Smooth muscle cell (in vitro differentiated cells): ENCODE results near the gene EFCAB8. TPM values are rescaled to one million over a fixed set of nuclear protein-coding genes. Genes with fewer than 3 reads are reported as not detected.
A peak's percentile ranks its signal among the peaks of the same experiment; 100 is the strongest.

Source experiments
- DNase-seq: peaks from one replicate; lab custom pipeline; 2025; ENCODE audit not compliant: unreplicated experiment; lab: John Stamatoyannopoulos, UW
- H2AFZ ChIP-seq: fragments of 200-600 bp; sonication (generic); 2 replicates; pipeline ENCODE4 v1.6.0; 2016; ENCODE audit warnings: antibody characterized with exemption, low read depth, mild to moderate bottlenecking
- H3F3A ChIP-seq: fragments of 200-600 bp; sonication (generic); 2 replicates; pipeline ENCODE4 v1.6.0; 2017; ENCODE audit warnings: antibody characterized with exemption, low read depth
- H3K27ac ChIP-seq: fragments of 200-600 bp; sonication (generic); 2 replicates; pipeline ENCODE4 v1.5.1; 2016; ENCODE audit warnings: low read depth, mild to moderate bottlenecking
- H3K27me3 ChIP-seq: fragments of 200-600 bp; sonication (generic); 2 replicates; pipeline ENCODE4 v1.6.1; 2016; ENCODE audit warnings: low read depth, mild to moderate bottlenecking
- H3K36me3 ChIP-seq: fragments of 200-600 bp; sonication (generic); 2 replicates; pipeline ENCODE4 v1.5.1; 2016; ENCODE audit warnings: low read depth
- H3K4me1 ChIP-seq: fragments of 200-600 bp; sonication (generic); 2 replicates; pipeline ENCODE4 v1.5.1; 2016; ENCODE audit warnings: low read depth
- H3K4me2 ChIP-seq: fragments of 200-600 bp; sonication (generic); 2 replicates; pipeline ENCODE4 v1.6.0; 2016; ENCODE audit warnings: mild to moderate bottlenecking
- H3K4me3 ChIP-seq: fragments of 200-600 bp; sonication (generic); 2 replicates; pipeline ENCODE4 v1.5.1; 2016; ENCODE audit warnings: mild to moderate bottlenecking
- H3K79me2 ChIP-seq: fragments of 200-600 bp; sonication (generic); 2 replicates; pipeline ENCODE4 v1.6.0; 2016; ENCODE audit warnings: low read depth, mild to moderate bottlenecking
- H3K9ac ChIP-seq: fragments of 200-600 bp; sonication (generic); 2 replicates; pipeline ENCODE4 v1.6.0; 2016; ENCODE audit warnings: low read depth
- H3K9me3 ChIP-seq: fragments of 200-600 bp; sonication (generic); replicated peaks from 2 replicates; pipeline ENCODE4 v1.5.1; 2016; ENCODE audit warnings: low read depth
- H4K20me1 ChIP-seq: fragments of 200-600 bp; sonication (generic); 2 replicates; pipeline ENCODE4 v1.6.0; 2016; ENCODE audit warnings: low read depth
- CTCF ChIP-seq: fragments of 200-600 bp; sonication (generic); IDR thresholded peaks from 2 replicates; pipeline ENCODE4 v1.5.1; 2017; ENCODE audit warnings: borderline replicate concordance, mild to moderate bottlenecking, antibody characterized with exemption; ENCODE audit not compliant: insufficient read depth, poor library complexity, severe bottlenecking
- WGBS: methylation state at CpG from one replicate; pipeline ENCODE4 v1.1.7; 2016; ENCODE audit warnings: low lambda C conversion rate; 5-methylcytosine and 5-hydroxymethylcytosine counted together
- polyA plus RNA-seq: library from polyadenylated mRNA; unstranded; fragments of >200 nt; fragmentation: Nextera tagmentation; extraction: Ambion mirVana; gene quantifications from 2 replicates; pipeline ENCODE4 v1.2.1, GENCODE V29; 2016
- total RNA-seq: library from RNA; depleted of rRNA; stranded (reverse); fragments of >200 nt; gene quantifications from 2 replicates; pipeline ENCODE4 v1.2.3, GENCODE V29; 2014

Gene EFCAB8
- total and polyA plus RNA-seq, 2 experiments from 2014 or later: 0.25 to 1.7 TPM

- H3F3A ChIP-seq: no peaks in the 10 kb centered on the region
- no peak overlapping the region for H3K27ac ChIP-seq
- no peak overlapping the region for H3K4me3 ChIP-seq
- H3K79me2 ChIP-seq: no peaks in the 10 kb centered on the region
- H3K27me3 ChIP-seq: no peaks in the 10 kb centered on the region
- WGBS: 84% methylated on average over 7 of the region's 7 CpGs
- no peak for TF ChIP-seq CTCF
- no peak overlapping the region for H3K9ac ChIP-seq
- DNase-seq: no peak
- no peak overlapping the region for H3K4me2 ChIP-seq
- H2AFZ ChIP-seq: no peak overlapping the region
- no peaks in the 10 kb centered on the region for H3K36me3 ChIP-seq
- H3K9me3 ChIP-seq: no peaks in the 10 kb centered on the region
- no peaks in the 10 kb centered on the region for H4K20me1 ChIP-seq
- H3K4me1 ChIP-seq: peaks cover 5% of the 10 kb centered on the region
Measured at GRCh38 chr20:32978009-32978335, 119.2 kb downstream of the EFCAB8 start.

GRCh38 chr20:32979201-32979998, 120.7 kb downstream of the EFCAB8 start:
- Histone ChIP-seq H2AFZ (no peak overlapping the region), H4K20me1 (no peaks in the 10 kb centered on the region), H3K4me3 (no peak overlapping the region), H3K27ac (no peak overlapping the region), H3K9me3 (no peaks in the 10 kb centered on the region), H3K4me2 (no peak overlapping the region), H3K27me3 (no peaks in the 10 kb centered on the region), H3F3A (no peaks in the 10 kb centered on the region), H3K9ac (no peak overlapping the region), H3K4me1 (peaks cover 5% of the 10 kb centered on the region), H3K79me2 (no peaks in the 10 kb centered on the region), H3K36me3 (no peaks in the 10 kb centered on the region)
- no peak for TF ChIP-seq CTCF
- DNase-seq: no peak
- 74% methylated on average over 9 of the region's 9 CpGs for WGBS

GRCh38 chr20:32980131-32980941, 121.6 kb downstream of the EFCAB8 start:
- Histone ChIP-seq H4K20me1 (no peaks in the 10 kb centered on the region), H3F3A (no peaks in the 10 kb centered on the region), H3K9me3 (no peaks in the 10 kb centered on the region), H3K4me2 (peak overlapping the region; percentile 65), H3K4me3 (no peak overlapping the region), H3K4me1 (peaks cover 5% of the 10 kb centered on the region), H3K79me2 (no peaks in the 10 kb centered on the region), H3K36me3 (no peaks in the 10 kb centered on the region), H2AFZ (no peak overlapping the region), H3K27ac (no peak overlapping the region), H3K9ac (no peak overlapping the region), H3K27me3 (no peaks in the 10 kb centered on the region)
- TF ChIP-seq CTCF: no peak
- 52% methylated on average over 19 of the region's 19 CpGs for WGBS
- no peak for DNase-seq
